Ascending aorta (tissue), 2 donors: Measurements from ENCODE around the gene RNF25. TPM values are rescaled to one million over a fixed set of nuclear protein-coding genes. Genes with fewer than 3 reads are reported as not detected.

ENCODE experiments used
- DNase-seq, 2 donors: peaks; one replicate each; pipeline ENCODE4 v3.0.0-alpha.2; 2019; ENCODE audit warnings: low spot score in 2 of 2
- H3K27ac ChIP-seq, 2 donors: fragments of 200-600 bp; sonication (generic); one replicate each; pipeline ENCODE4 v1.5.1; 2016 to 2017; ENCODE audit warnings: mild to moderate bottlenecking in 1 of 2
- H3K27me3 ChIP-seq: fragments of 200-600 bp; sonication (generic); one replicate; pipeline ENCODE4 v1.5.1; 2017
- H3K36me3 ChIP-seq, 2 donors: fragments of 200-600 bp; sonication (generic); one replicate each; pipeline ENCODE4 v1.5.1; 2016
- H3K4me1 ChIP-seq, 2 donors: fragments of 200-600 bp; sonication (generic); one replicate each; pipeline ENCODE4 v1.5.1; 2016 to 2017; ENCODE audit warnings: mild to moderate bottlenecking in 1 of 2
- H3K4me3 ChIP-seq, 2 donors: fragments of 200-600 bp; sonication (generic); one replicate each; pipeline ENCODE4 v1.5.1; 2016 to 2017; ENCODE audit warnings: mild to moderate bottlenecking in 1 of 2
- H3K9me3 ChIP-seq, 2 donors: fragments of 200-600 bp; sonication (generic); one replicate each; pipeline ENCODE4 v1.5.1; 2016
- intact Hi-C: fragments of 100-400 bp; cut with DNase I; formaldehyde crosslinking; loops from one replicate; pipeline ENCODE4 v1.15.1; 2023
- total RNA-seq: library from RNA; depleted of rRNA; stranded (reverse); fragments of >200 nt; gene quantifications from one replicate; pipeline ENCODE4 v1.1.0, GENCODE V29; 2016
- TF ChIP-seq, protein P1 (sequence below), 3 experiments: fragments of 200-600 bp in 2 of 3; fragments of 450-650 bp in 1 of 3; sonication (generic) in 2 of 3; IDR thresholded peaks; one replicate each; pipeline ENCODE4 v1.5.1; 2016 to 2019; ENCODE audit warnings: antibody characterized with exemption in 3 of 3, mild to moderate bottlenecking in 1 of 3, moderate library complexity in 1 of 3

The RNF25 gene
- total RNA-seq, 1 donor from 2014 or later = 36.0 TPM

DNA sequence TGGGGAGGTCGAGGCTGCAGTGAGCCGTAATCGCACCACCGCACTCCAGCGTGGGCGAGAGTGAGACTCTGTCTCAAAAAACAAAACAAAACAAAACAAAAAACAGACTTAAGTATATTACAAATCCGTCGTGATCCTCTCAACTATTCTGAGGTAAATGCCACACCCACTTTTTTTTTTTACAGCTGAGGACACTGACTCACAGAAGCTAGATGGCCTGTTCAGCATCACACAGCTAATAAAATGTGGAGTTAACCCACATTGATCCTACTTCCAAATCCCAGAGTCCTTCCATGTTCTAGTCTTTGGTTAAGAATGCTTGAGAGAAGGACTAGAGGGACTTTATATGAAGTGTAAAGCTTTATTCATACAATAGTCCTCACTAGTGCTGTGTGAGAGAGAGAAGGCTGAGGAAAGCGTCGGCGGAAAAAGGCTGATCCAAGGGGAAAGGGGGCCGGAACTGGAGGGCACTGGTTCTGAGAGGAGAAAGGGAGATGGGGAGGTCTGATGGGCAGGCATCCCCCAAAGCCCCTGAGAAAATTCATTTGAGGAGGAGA, 627 bp downstream of the RNF25 start:
- H3K36me3 ChIP-seq = peaks cover 24 to 36% of the 10 kb centered on the region in 2 donors
- TF ChIP-seq, protein P1, sequence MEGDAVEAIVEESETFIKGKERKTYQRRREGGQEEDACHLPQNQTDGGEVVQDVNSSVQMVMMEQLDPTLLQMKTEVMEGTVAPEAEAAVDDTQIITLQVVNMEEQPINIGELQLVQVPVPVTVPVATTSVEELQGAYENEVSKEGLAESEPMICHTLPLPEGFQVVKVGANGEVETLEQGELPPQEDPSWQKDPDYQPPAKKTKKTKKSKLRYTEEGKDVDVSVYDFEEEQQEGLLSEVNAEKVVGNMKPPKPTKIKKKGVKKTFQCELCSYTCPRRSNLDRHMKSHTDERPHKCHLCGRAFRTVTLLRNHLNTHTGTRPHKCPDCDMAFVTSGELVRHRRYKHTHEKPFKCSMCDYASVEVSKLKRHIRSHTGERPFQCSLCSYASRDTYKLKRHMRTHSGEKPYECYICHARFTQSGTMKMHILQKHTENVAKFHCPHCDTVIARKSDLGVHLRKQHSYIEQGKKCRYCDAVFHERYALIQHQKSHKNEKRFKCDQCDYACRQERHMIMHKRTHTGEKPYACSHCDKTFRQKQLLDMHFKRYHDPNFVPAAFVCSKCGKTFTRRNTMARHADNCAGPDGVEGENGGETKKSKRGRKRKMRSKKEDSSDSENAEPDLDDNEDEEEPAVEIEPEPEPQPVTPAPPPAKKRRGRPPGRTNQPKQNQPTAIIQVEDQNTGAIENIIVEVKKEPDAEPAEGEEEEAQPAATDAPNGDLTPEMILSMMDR (IDR thresholded peaks at IDR 0.05) = no peak
- no peak for DNase-seq
- H3K4me3 ChIP-seq = peak overlapping the region; percentile 77 to 96
- peaks cover 6 to 8% of the 10 kb centered on the region in 2 donors for H3K4me1 ChIP-seq
- intact Hi-C loops = no loop called here
- no peaks in the 10 kb centered on the region for H3K27me3 ChIP-seq
- H3K9me3 ChIP-seq = no peaks in the 10 kb centered on the region
- H3K27ac ChIP-seq = peak overlapping the region; percentile 80 to 83

DNA sequence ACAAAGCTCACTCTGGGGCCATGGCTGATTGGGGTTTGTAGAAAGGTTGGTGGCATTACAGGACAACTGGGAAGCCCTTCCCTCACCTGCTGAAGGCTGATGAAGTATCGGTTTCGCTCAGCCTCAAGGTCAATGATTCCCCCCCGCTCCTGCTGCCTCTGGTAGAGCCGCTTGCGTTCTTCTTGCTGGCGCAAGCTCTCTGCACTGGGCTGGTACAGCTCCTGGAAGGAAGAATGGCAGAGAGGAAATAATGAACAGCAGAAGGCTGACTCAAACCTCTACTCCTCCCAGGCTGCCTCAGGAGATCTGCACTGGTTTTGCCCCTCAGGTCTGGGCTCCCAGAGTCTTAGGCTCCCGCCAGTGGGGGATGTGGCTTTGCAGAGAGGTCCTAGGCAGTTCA, 7.1 kb downstream of the RNF25 start:
- no peaks in the 10 kb centered on the region for H3K27me3 ChIP-seq
- intact Hi-C loops = no loop called here
- no peak overlapping the region for H3K4me3 ChIP-seq
- TF ChIP-seq, protein P1 (IDR thresholded peaks at IDR 0.05) = no peak
- peaks cover 0 to 4% of the 10 kb centered on the region in 2 donors for H3K4me1 ChIP-seq
- DNase-seq = no peak
- H3K27ac ChIP-seq = no peak overlapping the region
- peaks cover 67 to 68% of the 10 kb centered on the region in 2 donors for H3K36me3 ChIP-seq
- H3K9me3 ChIP-seq = no peaks in the 10 kb centered on the region

DNA sequence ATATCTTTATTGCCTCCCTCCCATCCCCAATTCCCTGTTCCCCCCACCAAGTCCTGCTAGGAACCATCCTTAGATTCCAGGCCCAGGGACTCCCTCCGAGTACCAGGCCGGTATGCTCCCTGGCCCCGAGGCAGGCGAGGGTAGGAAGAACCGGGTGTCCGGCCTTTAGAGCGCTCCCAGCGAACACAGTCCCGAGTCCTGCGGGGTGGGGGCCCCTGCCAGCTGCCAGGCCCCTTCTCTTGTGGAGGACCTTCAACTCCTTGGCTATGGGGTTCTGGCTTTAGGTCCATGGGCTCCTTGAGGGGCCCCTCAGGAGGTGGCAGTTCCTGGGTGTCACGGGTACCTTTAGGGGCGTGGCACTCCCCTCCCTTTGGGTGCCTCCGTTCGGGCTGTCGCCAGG, 7.9 kb downstream of the RNF25 start:
- Histone ChIP-seq H3K36me3 (peaks cover 66 to 68% of the 10 kb centered on the region in 2 donors), H3K27ac (no peak overlapping the region), H3K27me3 (no peaks in the 10 kb centered on the region), H3K9me3 (no peaks in the 10 kb centered on the region), H3K4me3 (no peak overlapping the region), H3K4me1 (peaks cover 0 to 4% of the 10 kb centered on the region in 2 donors)
- intact Hi-C loops = no loop called here
- TF ChIP-seq, protein P1 (IDR thresholded peaks at IDR 0.05) = no peak
- DNase-seq = no peak

DNA sequence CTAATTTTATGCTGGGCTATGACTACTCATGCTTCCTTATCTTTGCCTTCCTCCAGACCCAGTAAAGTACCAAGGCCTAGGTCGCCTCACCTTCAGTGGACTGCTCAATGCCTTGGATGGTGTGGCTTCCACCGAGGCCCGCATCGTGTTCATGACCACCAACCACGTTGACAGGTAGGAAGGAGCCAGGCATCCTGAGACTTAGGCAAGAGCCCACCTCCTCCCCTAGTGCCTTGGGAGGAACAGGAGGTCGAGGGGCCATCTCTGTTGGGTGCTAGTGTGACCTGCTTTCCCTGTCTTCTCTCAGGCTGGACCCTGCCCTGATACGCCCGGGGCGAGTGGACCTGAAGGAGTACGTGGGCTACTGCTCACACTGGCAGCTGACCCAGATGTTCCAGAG, 9.0 kb downstream of the RNF25 start:
- intact Hi-C loops = no loop called here
- no peaks in the 10 kb centered on the region for H3K27me3 ChIP-seq
- H3K36me3 ChIP-seq = peaks cover 56 to 59% of the 10 kb centered on the region in 2 donors

DNA sequence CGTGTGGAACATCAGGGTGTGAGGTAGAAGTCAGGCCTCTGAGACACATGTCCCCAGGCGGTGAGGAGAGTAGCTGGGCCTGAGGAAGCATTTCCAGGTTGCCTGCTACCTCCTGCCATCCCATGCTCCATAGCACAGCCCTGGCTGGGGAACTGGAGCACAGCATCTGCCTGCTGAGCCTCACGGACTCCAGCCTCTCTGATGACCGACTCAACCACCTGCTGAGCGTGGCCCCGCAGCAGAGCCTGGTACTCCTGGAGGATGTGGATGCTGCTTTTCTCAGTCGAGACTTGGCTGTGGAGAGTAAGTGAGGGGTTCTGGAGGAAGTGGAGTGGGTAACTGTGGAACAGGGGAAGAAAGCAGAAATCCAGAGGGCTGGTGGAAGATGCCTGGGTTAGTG, 9.4 kb downstream of the RNF25 start:
- Histone ChIP-seq H3K27ac (no peak overlapping the region), H3K4me1 (peaks cover 0 to 7% of the 10 kb centered on the region in 2 donors), H3K36me3 (peaks cover 51 to 55% of the 10 kb centered on the region in 2 donors), H3K4me3 (no peak overlapping the region), H3K9me3 (no peaks in the 10 kb centered on the region), H3K27me3 (no peaks in the 10 kb centered on the region)
- DNase-seq = no peak
- TF ChIP-seq, protein P1 (IDR thresholded peaks at IDR 0.05) = no peak
- intact Hi-C loops = no loop called here

More for the DNA sequence above, 9.0 kb downstream of the RNF25 start:
- DNase-seq = no peak
- H3K4me1 ChIP-seq = peaks cover 0 to 7% of the 10 kb centered on the region in 2 donors
- no peak overlapping the region for H3K4me3 ChIP-seq
- TF ChIP-seq, protein P1 (IDR thresholded peaks at IDR 0.05) = no peak
- no peak overlapping the region for H3K27ac ChIP-seq
- H3K9me3 ChIP-seq = no peaks in the 10 kb centered on the region

DNA sequence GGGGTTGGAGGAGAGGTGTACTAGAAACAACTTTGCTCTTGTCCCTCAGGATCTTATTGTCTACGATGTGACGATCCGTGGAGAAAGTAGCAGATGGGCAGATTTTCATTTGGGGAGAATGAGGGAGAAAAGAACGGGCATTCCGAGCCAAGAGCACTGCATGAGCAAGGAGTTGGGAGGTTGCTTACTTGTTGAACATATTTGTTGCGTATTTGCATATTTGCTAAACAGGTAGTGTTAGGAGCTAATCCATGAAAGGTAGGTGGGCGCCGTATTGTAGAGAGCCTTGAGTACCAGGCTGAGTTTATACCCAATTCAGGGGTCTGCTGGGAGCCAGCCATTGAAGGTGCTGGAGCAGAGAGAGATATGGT, 11.8 kb downstream of the RNF25 start:
- TF ChIP-seq, protein P1 (IDR thresholded peaks at IDR 0.05) = no peak
- intact Hi-C loops = no loop called here
- Histone ChIP-seq H3K9me3 (no peaks in the 10 kb centered on the region), H3K27ac (peak overlapping the region; percentile 56 to 62), H3K4me1 (peaks cover 0 to 7% of the 10 kb centered on the region in 2 donors), H3K36me3 (peaks cover 43 to 45% of the 10 kb centered on the region in 2 donors), H3K27me3 (no peaks in the 10 kb centered on the region), H3K4me3 (peak overlapping the region; percentile 82 to 96)
- DNase-seq = no peak
